Measurements from ENCODE around the gene AOPEP. TPM values are rescaled to one million over a fixed set of nuclear protein-coding genes. Genes with fewer than 3 reads are reported as not detected.

The AOPEP gene
- total and polyA plus RNA-seq, 9 of the 15 experiments (the other 6 are each of a cell fraction or from before 2014, with no cell fraction given) = 4.5 to 19.3 (median 13.5) TPM

GRCh38 chr9:95029720-95030119, 303.2 kb downstream of the AOPEP start (continued):
- no peak for TF ChIP-seq ZNF143 (CRISPR knock-in tag; IDR thresholded peaks at IDR 0.05)
- no peak for TF ChIP-seq ZNF592 (IDR thresholded peaks at IDR 0.05)

DNA sequence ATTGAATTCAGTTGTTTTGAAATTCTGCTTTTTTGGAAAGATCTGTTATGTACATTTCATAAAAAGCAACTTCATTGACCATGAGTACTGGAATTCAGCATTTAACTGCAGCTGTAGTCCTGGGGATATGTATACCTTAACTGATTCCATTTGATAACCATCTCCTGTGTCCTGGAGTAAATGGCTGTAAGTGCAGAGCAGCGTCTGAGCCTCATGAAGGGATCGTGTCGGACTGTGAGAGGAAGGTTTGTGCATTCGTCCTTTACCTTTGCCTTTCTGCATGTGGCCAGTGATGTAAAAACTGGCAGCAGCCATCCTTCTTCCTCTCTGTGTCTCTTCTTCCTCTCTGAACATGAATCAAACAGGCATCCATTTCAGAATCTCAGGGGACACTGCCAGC, 303.8 kb downstream of the AOPEP start:
- CTCF ChIA-PET (ENCODE audit: low intra/inter-chr PET ratio) = no interaction called here
- ATAC-seq = no peak
- 31% methylated on average over 4 of the region's 4 CpGs for WGBS (ENCODE audit: insufficient coverage, low coverage, missing lambda C conversion rate)
- POLR2A ChIA-PET = no interaction called here
- H3K9me3 ChIP-seq (replicated peaks; ENCODE audit: control insufficient read depth, insufficient read depth, low read depth, low read length) = no peaks in the 10 kb centered on the region
- no peak for DNase-seq (ENCODE audit: extremely low read depth in 1 of 4, low spot score in 3 of 4)
- no peaks in the 10 kb centered on the region for H3K79me2 ChIP-seq (ENCODE audit: control insufficient read depth, insufficient read depth, low read length)
- BruUV-seq (replicated peaks) = no TSS peak
- no peaks in the 10 kb centered on the region; the same call in 1 of the 2 replicates for H4K20me1 ChIP-seq (replicated peaks; ENCODE audit: control insufficient read depth, insufficient read depth, low read length)
- no peak overlapping the region for H2AFZ ChIP-seq (ENCODE audit: low read depth, low read length)
- no peak for FAIRE-seq
- H3K9ac ChIP-seq (ENCODE audit: insufficient read depth in 1 of 2, low read depth in 2 of 2, low read length in 2 of 2) = no peak overlapping the region
- in situ Hi-C loops (cut with MboI) = no loop called here
- H3K27ac ChIP-seq (ENCODE audit: extremely low read depth, low read depth, low read length) = no peak overlapping the region
- H3K4me2 ChIP-seq (ENCODE audit: insufficient read depth, low read length) = no peak overlapping the region
- no peaks in the 10 kb centered on the region for H3K27me3 ChIP-seq (ENCODE audit: control insufficient read depth in 2 of 2, insufficient read depth in 2 of 2, low read length in 2 of 2)
- no peaks in the 10 kb centered on the region for H3K9me1 ChIP-seq (ENCODE audit: control insufficient read depth, insufficient read depth, low read length)
- H3K4me1 ChIP-seq (replicated peaks in 1 of 2; ENCODE audit: control insufficient read depth in 2 of 2, insufficient read depth in 2 of 2, low read length in 2 of 2) = peaks cover 5 to 10% of the 10 kb centered on the region in 2 experiments; a peak in 4 of 5 replicates
- intact Hi-C loops (cut with micrococcal nuclease) = no loop called here
- no peaks in the 10 kb centered on the region for H3K36me3 ChIP-seq (ENCODE audit: control insufficient read depth, insufficient read depth, low read length)
- no peak overlapping the region for H3K4me3 ChIP-seq
- TF ChIP-seq, protein P1, sequence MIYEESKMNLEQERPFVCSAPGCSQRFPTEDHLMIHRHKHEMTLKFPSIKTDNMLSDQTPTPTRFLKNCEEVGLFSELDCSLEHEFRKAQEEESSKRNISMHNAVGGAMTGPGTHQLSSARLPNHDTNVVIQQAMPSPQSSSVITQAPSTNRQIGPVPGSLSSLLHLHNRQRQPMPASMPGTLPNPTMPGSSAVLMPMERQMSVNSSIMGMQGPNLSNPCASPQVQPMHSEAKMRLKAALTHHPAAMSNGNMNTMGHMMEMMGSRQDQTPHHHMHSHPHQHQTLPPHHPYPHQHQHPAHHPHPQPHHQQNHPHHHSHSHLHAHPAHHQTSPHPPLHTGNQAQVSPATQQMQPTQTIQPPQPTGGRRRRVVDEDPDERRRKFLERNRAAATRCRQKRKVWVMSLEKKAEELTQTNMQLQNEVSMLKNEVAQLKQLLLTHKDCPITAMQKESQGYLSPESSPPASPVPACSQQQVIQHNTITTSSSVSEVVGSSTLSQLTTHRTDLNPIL (CRISPR knock-in tag; IDR thresholded peaks at IDR 0.05) = no peak
- TF ChIP-seq ZNF133 (CRISPR knock-in tag; IDR thresholded peaks at IDR 0.05) (no peak), ZNF655 (CRISPR knock-in tag; IDR thresholded peaks at IDR 0.05) (no peak), ZFP1 (CRISPR knock-in tag; IDR thresholded peaks at IDR 0.05) (no peak)
- TF ChIP-seq, protein P2, sequence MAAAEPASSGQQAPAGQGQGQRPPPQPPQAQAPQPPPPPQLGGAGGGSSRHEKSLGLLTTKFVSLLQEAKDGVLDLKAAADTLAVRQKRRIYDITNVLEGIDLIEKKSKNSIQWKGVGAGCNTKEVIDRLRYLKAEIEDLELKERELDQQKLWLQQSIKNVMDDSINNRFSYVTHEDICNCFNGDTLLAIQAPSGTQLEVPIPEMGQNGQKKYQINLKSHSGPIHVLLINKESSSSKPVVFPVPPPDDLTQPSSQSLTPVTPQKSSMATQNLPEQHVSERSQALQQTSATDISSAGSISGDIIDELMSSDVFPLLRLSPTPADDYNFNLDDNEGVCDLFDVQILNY (CRISPR knock-in tag; IDR thresholded peaks at IDR 0.05) = no peak

Measured in K562 (cell line).